Activated CD4-positive, alpha-beta T cell treated with anti-CD3 and anti-CD28 coated beads, Interleukin-2, amount 50 U/mL, for 48 hours (primary cell): ENCODE data around the gene MAN1A1.

Experiments
- DNase-seq, 2 experiments: peaks; one replicate each; pipeline ENCODE4 v3.0.0-alpha.2; 2020

Gene MAN1A1

GRCh38 chr6:119132261-119132981 is 217.1 kb downstream of the MAN1A1 start:
- no peak for DNase-seq

GRCh38 chr6:119129968-119130484 is 219.5 kb downstream of the MAN1A1 start:
- DNase-seq, result no peak

GRCh38 chr6:119129148-119129967 is 220.2 kb downstream of the MAN1A1 start:
- no peak for DNase-seq

- no peak for DNase-seq
Measured at GRCh38 chr6:119128252-119128912, 221.2 kb downstream of the MAN1A1 start.

- no peak for DNase-seq
Measured at GRCh38 chr6:119127627-119128026, 221.9 kb downstream of the MAN1A1 start.
